T-helper 22 cell (primary cell): ENCODE data around the gene SPON2.
"Not testable (repeated sequence)": the region's sequence is repeated elsewhere in the genome, so short reads cannot be mapped to it uniquely, and the experiment has no call there.

Experiments used
- DNase-seq: peaks from one replicate; pipeline ENCODE4 v3.0.0-alpha.2; 2020; ENCODE audit warnings: low read depth

SPON2 gene

DNA sequence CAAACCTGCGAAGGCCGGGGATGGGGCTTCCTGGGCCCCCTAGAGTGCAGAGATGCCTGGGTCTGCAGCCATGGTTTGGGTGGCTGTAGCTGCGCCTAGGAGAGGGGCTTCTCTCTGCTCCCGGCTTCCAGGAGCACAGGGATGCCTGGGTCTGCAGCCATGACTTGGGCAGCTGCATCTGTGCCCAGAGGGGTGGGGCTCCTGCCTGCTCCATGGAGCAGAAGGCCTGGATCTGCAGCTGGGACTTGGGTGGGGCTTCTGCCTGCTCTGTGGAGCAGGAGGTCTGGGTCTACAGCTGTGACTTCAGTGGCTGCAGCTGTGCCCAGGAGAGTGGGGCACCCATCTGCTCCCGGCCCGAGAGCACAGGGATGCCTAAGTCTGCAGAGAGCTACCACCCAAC is 20.8 kb downstream of the SPON2 start:
- no peak for DNase-seq

DNA sequence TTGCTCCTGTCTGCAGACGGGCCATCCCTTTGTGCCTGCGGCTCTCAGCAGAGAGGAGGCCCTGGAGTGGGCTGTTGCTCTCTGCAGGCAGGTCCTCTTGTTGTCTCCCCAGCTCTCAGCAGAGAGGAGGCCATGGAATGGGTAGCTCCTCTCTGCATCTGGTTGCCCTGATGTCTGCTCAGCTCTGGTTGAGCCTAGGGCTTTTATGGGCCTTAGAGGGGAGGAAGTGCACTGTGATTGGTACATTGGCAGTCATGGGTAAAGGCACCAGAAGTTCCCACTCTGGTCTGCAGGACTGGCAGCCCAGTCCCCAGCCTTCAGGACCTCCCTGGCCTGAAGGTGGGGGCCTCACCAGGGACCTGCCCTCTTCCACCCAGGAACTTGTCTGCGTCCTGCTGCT is 21.5 kb downstream of the SPON2 start:
- no peak for DNase-seq

DNA sequence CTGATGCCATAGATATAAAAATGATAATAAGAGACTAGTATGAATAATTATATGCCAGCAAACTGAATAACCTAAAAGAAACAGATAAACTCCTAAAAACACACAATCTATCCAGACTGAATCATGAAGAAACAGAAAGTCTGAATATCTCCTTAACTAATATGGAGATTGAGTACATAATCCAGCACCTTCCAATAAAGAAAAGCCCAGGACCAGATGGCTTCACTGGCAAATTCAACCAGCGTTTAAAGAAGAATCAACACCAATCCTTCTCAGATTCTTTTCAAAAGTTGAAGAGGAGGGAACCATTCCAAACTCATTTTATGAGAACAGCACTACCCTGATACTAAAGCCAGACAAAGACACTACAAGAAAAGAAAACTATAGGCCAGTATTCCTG is 32.5 kb downstream of the SPON2 start:
- DNase-seq, result no peak

DNA sequence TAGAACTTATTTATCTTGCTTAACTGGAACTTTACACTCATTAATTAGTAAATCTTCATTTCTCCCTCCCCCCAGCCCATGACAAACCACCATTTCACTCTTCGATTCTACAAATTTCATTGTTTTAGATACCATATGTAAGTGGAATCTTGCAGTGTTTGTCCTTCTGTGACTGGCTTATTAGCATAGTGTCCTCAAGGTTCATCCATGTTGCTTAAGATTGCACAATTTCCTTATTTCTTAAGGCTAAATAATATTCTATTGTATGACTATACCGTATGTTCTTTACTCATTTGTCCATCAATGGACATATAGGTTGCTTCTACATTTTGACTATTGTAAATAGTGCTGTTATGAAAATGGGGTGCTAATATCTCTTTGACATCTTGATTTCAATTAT is 34.5 kb downstream of the SPON2 start:
- DNase-seq, result no peak

DNA sequence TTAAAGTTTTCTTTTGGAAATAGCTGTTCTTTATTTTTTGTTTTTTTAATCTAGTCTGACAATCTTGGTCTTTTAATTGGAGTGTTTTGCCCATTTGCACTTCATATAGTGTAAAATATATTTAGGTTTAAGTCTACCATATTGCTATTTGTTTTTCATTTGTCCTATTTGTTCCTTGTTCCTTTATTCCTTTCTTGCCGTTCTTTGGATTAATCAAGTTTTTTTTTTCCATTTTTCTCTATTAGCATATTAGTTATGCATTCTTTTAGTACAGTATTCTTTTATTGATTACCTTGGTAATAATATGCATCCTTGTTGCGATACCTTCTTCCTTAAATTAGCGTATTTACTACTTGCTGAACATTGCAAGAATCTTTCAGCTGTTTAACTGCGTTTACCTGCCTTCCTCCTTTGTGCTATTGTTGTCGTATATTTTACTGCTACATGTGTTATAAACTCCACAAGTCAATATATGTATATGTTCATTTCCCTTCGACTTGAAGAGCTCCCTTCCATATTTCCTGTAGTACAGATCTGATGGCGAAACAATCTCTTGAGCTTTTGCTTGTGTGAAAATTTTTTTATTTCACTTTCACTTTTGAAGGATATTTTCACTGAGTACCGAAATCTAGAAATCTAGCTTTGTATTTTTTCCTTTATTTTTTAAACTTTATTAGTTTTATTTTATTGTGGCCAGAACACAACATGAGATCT is 35.2 kb downstream of the SPON2 start:
- DNase-seq, result no peak

DNA sequence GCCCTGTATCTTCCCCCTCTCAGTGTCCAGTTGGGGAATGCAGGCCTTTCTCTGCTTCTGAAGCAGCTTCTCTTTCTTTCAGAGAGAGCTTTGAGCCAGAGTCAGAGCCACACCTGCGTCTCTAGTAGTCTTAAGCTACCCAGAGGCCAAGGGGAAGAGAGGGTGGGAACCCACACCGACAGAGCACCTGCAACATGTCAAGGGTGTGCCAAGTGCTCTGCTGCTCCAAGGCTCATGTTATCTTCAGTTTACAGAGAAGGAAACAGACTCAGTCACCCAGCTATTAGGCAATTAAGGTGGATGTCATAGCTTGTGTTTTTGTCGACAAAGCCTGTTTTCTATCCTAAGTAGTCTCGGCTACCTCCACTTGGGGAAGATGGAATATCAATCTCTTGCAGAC is 36.3 kb downstream of the SPON2 start:
- no peak for DNase-seq

DNA sequence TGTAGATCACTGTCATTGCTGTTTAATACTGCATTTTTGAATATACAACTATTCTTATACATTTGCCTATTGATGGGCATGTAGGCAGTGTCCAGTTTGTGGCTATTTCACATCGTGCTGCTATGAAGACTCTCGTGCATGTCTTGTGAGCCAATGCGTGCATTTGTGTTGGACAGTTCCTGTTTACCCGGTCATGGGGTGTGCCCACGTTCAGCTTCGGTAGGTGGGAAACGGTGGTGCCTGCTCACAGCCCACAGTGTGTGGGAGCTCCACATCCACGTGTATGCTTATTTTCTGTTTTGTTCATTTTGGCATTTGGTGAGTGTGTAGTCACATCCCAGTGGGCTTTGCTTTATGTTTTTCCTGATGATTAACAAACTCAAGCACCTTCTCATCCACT is 39.4 kb downstream of the SPON2 start:
- DNase-seq, result no peak

DNA sequence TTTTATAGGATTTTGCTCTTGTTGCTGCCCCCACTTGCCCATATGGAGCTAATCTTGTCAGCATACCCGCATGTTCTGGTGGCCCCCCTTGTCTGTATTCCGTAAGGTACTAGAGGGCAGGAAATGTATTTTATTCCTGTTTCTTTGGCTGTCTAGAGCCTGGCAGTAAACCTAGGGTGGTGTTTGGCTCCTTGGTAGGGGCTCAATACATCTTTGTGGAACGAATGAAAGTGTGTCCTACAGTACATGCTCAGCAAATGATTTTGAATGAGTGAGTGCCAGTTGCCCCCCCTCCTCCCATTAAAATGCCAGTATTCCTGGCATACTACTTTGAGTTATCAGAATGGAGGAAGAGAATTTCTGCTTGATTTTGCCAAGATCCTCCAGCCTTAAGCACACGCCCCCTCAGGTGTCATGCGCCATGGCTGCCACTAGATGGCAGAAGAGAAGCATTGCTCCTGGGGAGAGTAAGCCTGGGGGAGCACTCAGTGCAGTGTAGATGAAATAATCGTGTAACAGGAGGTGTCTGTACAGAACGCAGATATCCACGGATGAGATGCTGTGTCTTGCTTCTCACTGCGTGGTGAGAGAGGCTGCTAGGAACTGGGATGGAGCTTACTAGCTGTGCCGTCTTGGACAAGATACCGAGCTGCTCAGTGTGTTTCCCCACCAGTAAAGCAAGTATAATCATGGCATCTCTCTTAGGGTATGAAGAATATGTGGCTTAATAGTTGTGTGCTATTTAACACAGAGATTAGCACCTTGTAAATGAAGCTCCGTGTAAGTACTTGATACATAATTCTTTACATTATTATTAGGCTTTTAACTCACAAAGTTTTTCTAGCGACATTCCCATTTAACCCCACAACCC is 41.8 kb downstream of the SPON2 start:
- peak; percentile 36 for DNase-seq

DNA sequence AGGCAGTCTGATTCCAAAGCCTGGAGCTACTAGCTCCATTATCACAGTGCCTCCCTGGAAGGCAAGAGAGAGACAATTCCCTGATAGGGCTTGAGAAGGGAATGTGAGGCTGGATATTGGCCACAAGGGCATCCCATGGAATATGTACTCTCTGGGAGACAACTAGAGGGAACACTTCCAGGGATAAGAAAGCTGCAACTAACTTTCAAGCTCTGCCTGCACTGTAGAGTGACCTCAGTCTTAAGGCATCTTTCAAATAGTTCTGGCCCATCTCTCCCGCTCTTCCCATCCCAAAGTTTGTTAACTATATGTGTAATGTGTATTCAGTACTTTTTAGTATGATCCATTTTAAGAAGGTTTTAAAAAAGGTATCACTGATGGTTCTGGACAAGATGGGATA is 45.9 kb downstream of the SPON2 start:
- DNase-seq, result no peak

DNA sequence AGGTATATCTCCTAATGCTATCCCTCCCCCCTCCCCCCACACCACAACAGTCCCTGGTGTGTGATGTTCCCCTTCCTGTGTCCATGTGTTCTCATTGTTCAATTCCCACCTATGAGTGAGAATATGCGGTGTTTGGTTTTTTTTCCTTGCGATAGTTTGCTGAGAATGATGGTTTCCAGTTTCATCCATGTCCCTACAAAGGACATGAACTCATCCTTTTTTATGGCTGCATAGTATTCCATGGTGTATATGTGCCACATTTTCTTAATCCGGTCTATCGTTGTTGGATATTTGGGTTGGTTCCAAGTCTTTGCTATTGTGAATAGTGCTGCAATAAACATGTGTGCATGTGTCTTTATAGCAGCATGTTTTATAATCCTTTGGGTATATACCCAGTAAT is 46.9 kb downstream of the SPON2 start:
- not testable (repeated sequence) for DNase-seq

DNA sequence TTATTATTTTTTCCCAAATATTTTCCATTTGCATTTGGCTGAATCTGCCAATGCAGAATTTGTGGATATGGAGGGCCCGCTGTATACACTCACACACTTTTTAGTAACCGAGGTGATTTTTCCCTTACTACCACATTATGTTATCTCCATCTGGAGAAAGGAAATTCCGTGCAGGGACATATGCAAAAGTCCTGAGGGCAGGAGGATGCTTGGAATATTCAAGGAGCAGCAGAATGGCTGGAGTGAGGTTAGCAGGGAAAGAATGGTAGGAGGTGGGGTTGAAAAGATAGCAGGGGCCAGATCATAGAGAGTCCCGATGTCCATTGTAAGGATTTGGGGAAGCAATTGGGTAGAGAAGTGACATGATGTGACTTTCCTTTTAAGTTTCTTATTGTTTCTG is 47.6 kb downstream of the SPON2 start:
- DNase-seq, result no peak

DNA sequence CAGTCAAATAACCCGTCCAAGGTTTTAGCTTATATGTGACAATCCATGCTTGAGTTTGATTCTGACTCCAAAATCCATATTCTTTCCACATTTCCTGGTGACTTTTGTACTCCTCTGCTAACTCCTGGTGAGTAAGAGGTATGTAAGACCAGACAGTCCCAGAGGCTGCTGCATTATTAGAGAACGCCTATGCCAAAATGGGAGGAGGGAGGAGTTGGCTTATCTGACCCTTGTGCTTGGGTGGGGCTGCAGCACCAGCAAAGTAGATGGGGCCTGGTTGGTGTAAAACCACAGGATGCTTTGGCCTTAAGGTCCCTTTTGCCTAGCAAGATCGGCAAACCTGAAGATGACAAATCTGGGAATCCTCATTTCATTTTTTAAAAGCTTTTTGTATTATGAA is 49.9 kb downstream of the SPON2 start:
- DNase-seq, result no peak
